ENCODE measurements around the gene GNG7.

GNG7 gene

DNA sequence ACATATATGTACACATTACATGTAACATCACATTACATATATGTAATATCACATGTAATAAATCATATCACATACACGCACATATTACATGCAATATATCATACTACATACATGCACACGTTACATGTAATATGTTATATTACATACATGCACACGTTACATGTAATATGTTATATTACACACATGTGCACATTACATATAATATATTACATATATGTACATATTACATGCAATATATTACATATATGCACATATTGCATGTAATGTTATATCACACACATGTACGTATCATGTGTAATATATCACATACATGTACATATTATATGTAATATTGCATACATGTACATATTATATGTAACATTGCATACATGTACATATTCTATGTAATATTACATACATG, 149.0 kb downstream of the GNG7 start:
- peaks cover 0 to 5% of the 10 kb centered on the region in 2 donors for H3K9me3 ChIP-seq (replicated peaks in 1 of 2; ENCODE audit: control insufficient read depth in 2 of 2, insufficient read depth in 1 of 2, low read depth in 1 of 2, low read length in 2 of 2)
- no peak overlapping the region for H3K4ac ChIP-seq (ENCODE audit: low read length)
- H3K79me1 ChIP-seq (ENCODE audit: low read depth, low read length) = no peaks in the 10 kb centered on the region
- H3K23ac ChIP-seq (ENCODE audit: low read depth, low read length, poor library complexity) = no peak overlapping the region
- H2AFZ ChIP-seq (ENCODE audit: low read length) = no peak overlapping the region
- H2BK5ac ChIP-seq (ENCODE audit: low read length) = no peak overlapping the region
- H3K18ac ChIP-seq (ENCODE audit: low read length) = no peak overlapping the region
- H2BK120ac ChIP-seq (ENCODE audit: low read depth, low read length) = no peak overlapping the region
- H4K91ac ChIP-seq (ENCODE audit: low read depth, low read length, poor library complexity) = no peak overlapping the region
- no peak for DNase-seq (ENCODE audit: low spot score)
- no peak overlapping the region for H3K27ac ChIP-seq (replicated peaks; ENCODE audit: low read length)
- no peak overlapping the region for H3K9ac ChIP-seq (ENCODE audit: low read depth, low read length, poor library complexity)
- H3K14ac ChIP-seq (ENCODE audit: low read length) = no peak overlapping the region
- peaks cover 17 to 18% of the 10 kb centered on the region in 2 donors for H3K4me1 ChIP-seq (ENCODE audit: control insufficient read depth in 2 of 2, insufficient read depth in 1 of 2, low read depth in 1 of 2, low read length in 2 of 2)
- no peak overlapping the region for H3K4me3 ChIP-seq (ENCODE audit: low read length in 2 of 2)
- no CpG with 5 or more reads among the region's 4 CpGs for WGBS, 2 donors (ENCODE audit: extremely low coverage in 2 of 2, insufficient read length in 2 of 2, insufficient replicate concordance in 1 of 2)
- no peak overlapping the region for H2BK12ac ChIP-seq (ENCODE audit: low read length)
- H3K4me2 ChIP-seq (ENCODE audit: insufficient read depth, low read length, poor library complexity, severe bottlenecking) = no peak overlapping the region
- no peak overlapping the region for H2AK5ac ChIP-seq (ENCODE audit: low read depth, low read length)
- H4K8ac ChIP-seq (ENCODE audit: low read depth, low read length) = no peak overlapping the region
- no peak overlapping the region for H2BK15ac ChIP-seq (ENCODE audit: low read length)
- peaks cover 0 to 3% of the 10 kb centered on the region in 2 donors for H3K36me3 ChIP-seq (replicated peaks in 1 of 2; ENCODE audit: control insufficient read depth in 2 of 2, insufficient read depth in 2 of 2, low read length in 2 of 2)
- H3K27me3 ChIP-seq (ENCODE audit: control insufficient read depth in 3 of 3, insufficient read depth in 3 of 3, low read depth in 1 of 3, low read length in 3 of 3) = peaks cover 0 to 2% (median 0%) of the 10 kb centered on the region in 3 experiments

DNA sequence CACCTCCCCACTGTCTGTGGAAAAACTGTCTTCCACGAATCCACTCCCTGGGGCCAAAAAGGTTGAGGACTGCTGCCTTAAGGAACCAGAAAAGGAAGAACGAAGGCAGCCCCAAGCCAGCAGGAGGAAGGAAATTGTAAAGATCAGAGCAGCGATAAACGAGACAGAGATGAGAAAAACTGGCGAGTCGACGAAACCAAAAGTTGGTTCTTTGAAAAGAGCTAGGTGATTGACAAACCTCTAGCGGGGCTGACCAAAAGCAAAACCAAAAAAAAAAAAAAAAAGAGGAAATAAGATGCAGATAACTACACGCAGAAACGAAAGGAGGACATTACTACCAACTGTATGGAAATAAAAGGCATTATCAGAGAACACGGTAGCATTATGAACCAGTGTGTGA, 149.6 kb downstream of the GNG7 start:
- no peak overlapping the region for H3K27ac ChIP-seq (replicated peaks; ENCODE audit: low read length)
- peaks cover 0 to 2% (median 0%) of the 10 kb centered on the region in 3 experiments for H3K27me3 ChIP-seq (ENCODE audit: control insufficient read depth in 3 of 3, insufficient read depth in 3 of 3, low read depth in 1 of 3, low read length in 3 of 3)
- no peak overlapping the region for H2BK120ac ChIP-seq (ENCODE audit: low read depth, low read length)
- H4K91ac ChIP-seq (ENCODE audit: low read depth, low read length, poor library complexity) = no peak overlapping the region
- H2BK5ac ChIP-seq (ENCODE audit: low read length) = no peak overlapping the region
- peaks cover 0 to 5% of the 10 kb centered on the region in 2 donors for H3K9me3 ChIP-seq (replicated peaks in 1 of 2; ENCODE audit: control insufficient read depth in 2 of 2, insufficient read depth in 1 of 2, low read depth in 1 of 2, low read length in 2 of 2)
- no peaks in the 10 kb centered on the region for H3K79me1 ChIP-seq (ENCODE audit: low read depth, low read length)
- no peak overlapping the region for H3K14ac ChIP-seq (ENCODE audit: low read length)
- no peak overlapping the region for H2AK5ac ChIP-seq (ENCODE audit: low read depth, low read length)
- no peak overlapping the region for H2BK12ac ChIP-seq (ENCODE audit: low read length)
- no CpG with 5 or more reads among the region's 11 CpGs for WGBS, 2 donors (ENCODE audit: extremely low coverage in 2 of 2, insufficient read length in 2 of 2, insufficient replicate concordance in 1 of 2)
- no peak overlapping the region for H3K4ac ChIP-seq (ENCODE audit: low read length)
- peaks cover 17 to 18% of the 10 kb centered on the region in 2 donors for H3K4me1 ChIP-seq (ENCODE audit: control insufficient read depth in 2 of 2, insufficient read depth in 1 of 2, low read depth in 1 of 2, low read length in 2 of 2)
- H2AFZ ChIP-seq (ENCODE audit: low read length) = no peak overlapping the region
- H3K23ac ChIP-seq (ENCODE audit: low read depth, low read length, poor library complexity) = no peak overlapping the region
- no peak overlapping the region for H4K8ac ChIP-seq (ENCODE audit: low read depth, low read length)
- no peak overlapping the region for H3K4me2 ChIP-seq (ENCODE audit: insufficient read depth, low read length, poor library complexity, severe bottlenecking)
- H3K18ac ChIP-seq (ENCODE audit: low read length) = no peak overlapping the region
- DNase-seq (ENCODE audit: low spot score) = no peak
- no peak overlapping the region for H3K9ac ChIP-seq (ENCODE audit: low read depth, low read length, poor library complexity)
- peaks cover 0 to 3% of the 10 kb centered on the region in 2 donors for H3K36me3 ChIP-seq (replicated peaks in 1 of 2; ENCODE audit: control insufficient read depth in 2 of 2, insufficient read depth in 2 of 2, low read length in 2 of 2)
- no peak overlapping the region for H3K4me3 ChIP-seq (ENCODE audit: low read length in 2 of 2)
- no peak overlapping the region for H2BK15ac ChIP-seq (ENCODE audit: low read length)

DNA sequence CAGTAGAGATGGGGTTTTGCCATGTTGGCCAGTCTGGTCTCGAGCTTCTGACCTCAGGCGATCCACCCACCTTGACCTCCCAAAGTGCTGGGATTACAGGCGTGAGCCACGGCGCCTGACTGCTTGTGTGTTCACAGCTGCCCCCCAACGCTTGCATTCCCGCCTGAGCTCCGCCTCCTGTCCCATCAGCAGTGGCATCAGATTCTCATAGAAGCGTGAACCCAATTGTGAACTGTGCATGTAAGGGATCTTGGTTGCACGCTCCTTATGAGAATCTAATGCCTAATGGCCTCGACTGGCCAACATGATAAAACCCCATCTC, 150.7 kb downstream of the GNG7 start:
- Histone ChIP-seq H3K23ac (ENCODE audit: low read depth, low read length, poor library complexity) (no peak overlapping the region), H4K91ac (ENCODE audit: low read depth, low read length, poor library complexity) (no peak overlapping the region), H3K4me3 (ENCODE audit: low read length in 2 of 2) (no peak overlapping the region), H2AK5ac (ENCODE audit: low read depth, low read length) (no peak overlapping the region), H3K9ac (ENCODE audit: low read depth, low read length, poor library complexity) (no peak overlapping the region), H3K18ac (ENCODE audit: low read length) (no peak overlapping the region), H3K4me2 (ENCODE audit: insufficient read depth, low read length, poor library complexity, severe bottlenecking) (no peak overlapping the region), H2BK12ac (ENCODE audit: low read length) (no peak overlapping the region), H3K9me3 (replicated peaks in 1 of 2; ENCODE audit: control insufficient read depth in 2 of 2, insufficient read depth in 1 of 2, low read depth in 1 of 2, low read length in 2 of 2) (peaks cover 0 to 2% of the 10 kb centered on the region in 2 donors), H3K79me1 (ENCODE audit: low read depth, low read length) (no peaks in the 10 kb centered on the region), H2AFZ (ENCODE audit: low read length) (no peak overlapping the region), H3K4ac (ENCODE audit: low read length) (no peak overlapping the region), H3K14ac (ENCODE audit: low read length) (no peak overlapping the region), H3K4me1 (ENCODE audit: control insufficient read depth in 2 of 2, insufficient read depth in 1 of 2, low read depth in 1 of 2, low read length in 2 of 2) (peaks cover 14 to 18% of the 10 kb centered on the region in 2 donors), H3K27ac (replicated peaks; ENCODE audit: low read length) (no peak overlapping the region), H2BK120ac (ENCODE audit: low read depth, low read length) (no peak overlapping the region), H3K36me3 (replicated peaks in 1 of 2; ENCODE audit: control insufficient read depth in 2 of 2, insufficient read depth in 2 of 2, low read length in 2 of 2) (no peaks in the 10 kb centered on the region), H2BK15ac (ENCODE audit: low read length) (no peak overlapping the region), H3K27me3 (ENCODE audit: control insufficient read depth in 3 of 3, insufficient read depth in 3 of 3, low read depth in 1 of 3, low read length in 3 of 3) (no peaks in the 10 kb centered on the region), H4K8ac (ENCODE audit: low read depth, low read length) (no peak overlapping the region), H2BK5ac (ENCODE audit: low read length) (no peak overlapping the region)
- no CpG with 5 or more reads among the region's 11 CpGs for WGBS, 2 donors (ENCODE audit: extremely low coverage in 2 of 2, insufficient read length in 2 of 2, insufficient replicate concordance in 1 of 2)
- no peak for DNase-seq (ENCODE audit: low spot score)

DNA sequence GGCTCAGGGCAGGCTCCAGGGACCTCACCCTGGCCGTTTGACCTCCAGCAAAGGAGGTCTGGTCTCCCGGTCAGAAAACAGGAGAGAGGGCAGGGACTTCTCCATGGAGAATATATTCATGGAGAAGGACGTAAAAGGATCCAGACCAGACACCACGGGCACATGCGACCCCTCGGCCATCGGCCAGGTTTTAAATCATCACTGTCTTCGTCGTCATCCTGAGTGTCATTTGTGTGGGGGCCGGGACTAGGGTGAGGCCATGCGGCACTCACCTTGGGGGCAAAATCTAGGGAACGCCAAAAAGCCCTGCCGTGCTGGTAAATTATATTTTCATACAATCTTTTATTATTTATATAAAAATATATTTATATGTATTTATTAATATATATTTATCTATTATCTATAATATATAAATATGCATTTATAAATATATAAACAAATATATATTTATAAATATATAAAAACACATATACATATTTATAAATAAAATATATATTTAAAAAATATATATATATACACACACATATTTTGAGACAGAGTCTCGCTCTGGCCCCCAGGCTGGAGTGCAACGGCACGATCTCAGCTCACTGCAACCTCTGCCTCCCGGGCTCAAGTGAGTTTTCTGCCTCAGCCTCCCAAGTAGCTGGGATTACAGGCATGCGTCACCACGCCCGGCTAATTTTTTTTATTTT, 151.2 kb downstream of the GNG7 start:
- H2AFZ ChIP-seq (ENCODE audit: low read length) = no peak overlapping the region
- H2BK5ac ChIP-seq (ENCODE audit: low read length) = peak overlapping the region; percentile 11
- H3K9ac ChIP-seq (ENCODE audit: low read depth, low read length, poor library complexity) = no peak overlapping the region
- no peak overlapping the region for H3K4ac ChIP-seq (ENCODE audit: low read length)
- H3K4me1 ChIP-seq (ENCODE audit: control insufficient read depth in 2 of 2, insufficient read depth in 1 of 2, low read depth in 1 of 2, low read length in 2 of 2) = peaks cover 12 to 17% of the 10 kb centered on the region in 2 donors
- H3K4me2 ChIP-seq (ENCODE audit: insufficient read depth, low read length, poor library complexity, severe bottlenecking) = no peak overlapping the region
- H3K27me3 ChIP-seq (ENCODE audit: control insufficient read depth in 3 of 3, insufficient read depth in 3 of 3, low read depth in 1 of 3, low read length in 3 of 3) = no peaks in the 10 kb centered on the region
- H3K36me3 ChIP-seq (replicated peaks in 1 of 2; ENCODE audit: control insufficient read depth in 2 of 2, insufficient read depth in 2 of 2, low read length in 2 of 2) = no peaks in the 10 kb centered on the region
- H2AK5ac ChIP-seq (ENCODE audit: low read depth, low read length) = peak overlapping the region; percentile 79
- H3K18ac ChIP-seq (ENCODE audit: low read length) = peak overlapping the region; percentile 50
- no peak overlapping the region for H3K27ac ChIP-seq (replicated peaks; ENCODE audit: low read length)
- no peak overlapping the region for H3K23ac ChIP-seq (ENCODE audit: low read depth, low read length, poor library complexity)
- H4K8ac ChIP-seq (ENCODE audit: low read depth, low read length) = peak overlapping the region; percentile 29
- no peak overlapping the region for H4K91ac ChIP-seq (ENCODE audit: low read depth, low read length, poor library complexity)
- no peaks in the 10 kb centered on the region for H3K79me1 ChIP-seq (ENCODE audit: low read depth, low read length)
- peaks cover 0 to 2% of the 10 kb centered on the region in 2 donors for H3K9me3 ChIP-seq (replicated peaks in 1 of 2; ENCODE audit: control insufficient read depth in 2 of 2, insufficient read depth in 1 of 2, low read depth in 1 of 2, low read length in 2 of 2)
- no peak overlapping the region for H3K14ac ChIP-seq (ENCODE audit: low read length)
- no peak overlapping the region for H3K4me3 ChIP-seq (ENCODE audit: low read length in 2 of 2)
- peak overlapping the region; percentile 45 for H2BK15ac ChIP-seq (ENCODE audit: low read length)
- peak overlapping the region; percentile 66 for H2BK120ac ChIP-seq (ENCODE audit: low read depth, low read length)
- no peak for DNase-seq (ENCODE audit: low spot score)
- WGBS, 2 donors (ENCODE audit: extremely low coverage in 2 of 2, insufficient read length in 2 of 2, insufficient replicate concordance in 1 of 2) = no CpG with 5 or more reads among the region's 20 CpGs
- peak overlapping the region; percentile 59 for H2BK12ac ChIP-seq (ENCODE audit: low read length)

Measured in neuronal stem cell (in vitro differentiated cells).